G401 (cell line): Measurements from ENCODE around the gene LRRC8C. TPM values are rescaled to one million over a fixed set of nuclear protein-coding genes. Genes with fewer than 3 reads are reported as not detected.

ENCODE experiments used
- DNase-seq: peaks from one replicate; pipeline ENCODE4 v3.0.0-alpha.2; 2015; ENCODE audit warnings: low spot score
- in situ Hi-C: cut with HindIII; loops from 2 replicates; pipeline ENCODE4 v1.10.0; 2016; ENCODE audit warnings: low sequenced_read_pairs, mixed read lengths
- total RNA-seq: library from RNA; depleted of rRNA; stranded (reverse); fragments of >200 nt; shearing (Covaris generic); gene quantifications from 2 replicates; pipeline ENCODE4 v1.2.3, GENCODE V29; 2014

Gene LRRC8C
- total RNA-seq, 1 experiment from 2014 or later = 6.5 TPM

- in situ Hi-C loops = no loop called here
- no peak for DNase-seq
These were observed 26.5 kb upstream of the LRRC8C start for GRCh38 chr1:89606227-89606980.

GRCh38 chr1:89607156-89607555 lies 25.8 kb upstream of the LRRC8C start:
- DNase-seq = no peak
- in situ Hi-C loops = no loop called here

GRCh38 chr1:89607586-89608318 lies 25.2 kb upstream of the LRRC8C start:
- in situ Hi-C loops = no loop called here
- no peak for DNase-seq

GRCh38 chr1:89608319-89608983 lies 24.5 kb upstream of the LRRC8C start:
- in situ Hi-C loops = no loop called here

GRCh38 chr1:89608984-89609725 lies 23.8 kb upstream of the LRRC8C start:
- DNase-seq = no peak
- in situ Hi-C loops = no loop called here

More at GRCh38 chr1:89608319-89608983, 24.5 kb upstream of the LRRC8C start:
- DNase-seq = no peak

GRCh38 chr1:89609781-89610456 lies 23.0 kb upstream of the LRRC8C start:
- in situ Hi-C loops = no loop called here

GRCh38 chr1:89610457-89611011 lies 22.4 kb upstream of the LRRC8C start:
- no peak for DNase-seq
- in situ Hi-C loops = no loop called here

More at GRCh38 chr1:89609781-89610456, 23.0 kb upstream of the LRRC8C start:
- DNase-seq = no peak

GRCh38 chr1:89611721-89612120 lies 21.2 kb upstream of the LRRC8C start:
- DNase-seq = no peak
- in situ Hi-C loops = no loop called here

- in situ Hi-C loops = no loop called here
These were observed 19.0 kb upstream of the LRRC8C start for GRCh38 chr1:89613928-89614327.

GRCh38 chr1:89615676-89616598 lies 17.0 kb upstream of the LRRC8C start:
- in situ Hi-C loops = no loop called here
- DNase-seq = no peak

More at GRCh38 chr1:89613928-89614327, 19.0 kb upstream of the LRRC8C start:
- no peak for DNase-seq

GRCh38 chr1:89616844-89617627 lies 15.9 kb upstream of the LRRC8C start:
- no peak for DNase-seq
- in situ Hi-C loops = no loop called here

GRCh38 chr1:89620664-89621063 lies 12.3 kb upstream of the LRRC8C start:
- in situ Hi-C loops = no loop called here
- DNase-seq = no peak

GRCh38 chr1:89622895-89623294 lies 10.0 kb upstream of the LRRC8C start:
- in situ Hi-C loops = no loop called here
- no peak for DNase-seq

- DNase-seq = no peak
- in situ Hi-C loops = no loop called here
These were observed 8.6 kb upstream of the LRRC8C start for GRCh38 chr1:89624314-89624713.

GRCh38 chr1:89624715-89625323 lies 8.1 kb upstream of the LRRC8C start:
- in situ Hi-C loops = no loop called here
- DNase-seq = no peak

GRCh38 chr1:89627596-89627962 lies 5.3 kb upstream of the LRRC8C start:
- in situ Hi-C loops = no loop called here
- DNase-seq = no peak
